Progenitor cell of endocrine pancreas (in vitro differentiated cells): ENCODE measurements around the gene PTPRT. TPM values are rescaled to one million over a fixed set of nuclear protein-coding genes. Genes with fewer than 3 reads are reported as not detected.
"Not testable (repeated sequence)": the region's sequence is repeated elsewhere in the genome, so short reads cannot be mapped to it uniquely, and the experiment has no call there.

Experiments used
- DNase-seq: peaks from one replicate; pipeline ENCODE4 v3.0.0; 2021; ENCODE audit warnings: low spot score; ENCODE audit not compliant: unreplicated experiment
- H3K27ac Mint-ChIP-seq: 2 replicates; pipeline ENCODE4 v1.8.0; 2021; ENCODE audit warnings: mild to moderate bottlenecking, moderate library complexity, mixed read lengths
- H3K27me3 Mint-ChIP-seq: 2 replicates; pipeline ENCODE4 v1.8.0; 2021; ENCODE audit warnings: mixed read lengths
- H3K36me3 Mint-ChIP-seq: 2 replicates; pipeline ENCODE4 v1.8.0; 2022; ENCODE audit warnings: mixed read lengths; ENCODE audit not compliant: insufficient read depth
- H3K4me1 Mint-ChIP-seq: 2 replicates; pipeline ENCODE4 v1.8.0; 2021; ENCODE audit warnings: low read depth, mixed read lengths
- H3K4me3 Mint-ChIP-seq: 2 replicates; pipeline ENCODE4 v1.8.0; 2021; ENCODE audit warnings: low read depth, mild to moderate bottlenecking, moderate library complexity, mixed read lengths
- H3K9me3 Mint-ChIP-seq: 2 replicates; pipeline ENCODE4 v1.8.0; 2021; ENCODE audit warnings: low read depth, mixed read lengths
- CTCF ChIP-seq: fragments of 200-600 bp; sonication (generic); IDR thresholded peaks from one replicate; pipeline ENCODE4 v1.5.0; 2021; ENCODE audit warnings: antibody characterized with exemption, mild to moderate bottlenecking; ENCODE audit not compliant: unreplicated experiment
- total RNA-seq: library from RNA; stranded (reverse); gene quantifications from 2 replicates; pipeline ENCODE4 v1.2.1, GENCODE V29; 2021

PTPRT gene
- total RNA-seq, 1 donor from 2014 or later, result 65.9 TPM

- no peak overlapping the region for H3K4me3 Mint-ChIP-seq
- peaks cover 19% of the 10 kb centered on the region for H3K4me1 Mint-ChIP-seq
- no peak for TF ChIP-seq CTCF
- H3K27ac Mint-ChIP-seq, result no peak overlapping the region
- no peaks in the 10 kb centered on the region for H3K9me3 Mint-ChIP-seq
- DNase-seq, result no peak
- H3K27me3 Mint-ChIP-seq, result no peaks in the 10 kb centered on the region
- H3K36me3 Mint-ChIP-seq, result peaks cover 6% of the 10 kb centered on the region
Measured at GRCh38 chr20:43167615-43168014, 22.1 kb downstream of the PTPRT start.

- DNase-seq, result no peak
- Mint-ChIP-seq H3K27me3 (no peaks in the 10 kb centered on the region), H3K4me1 (peaks cover 14% of the 10 kb centered on the region), H3K9me3 (no peaks in the 10 kb centered on the region), H3K36me3 (peaks cover 6% of the 10 kb centered on the region), H3K4me3 (no peak overlapping the region), H3K27ac (no peak overlapping the region)
- no peak for TF ChIP-seq CTCF
Measured at GRCh38 chr20:43167021-43167420, 22.7 kb downstream of the PTPRT start.

- H3K27ac Mint-ChIP-seq, result no peak overlapping the region
- H3K9me3 Mint-ChIP-seq, result no peaks in the 10 kb centered on the region
- H3K27me3 Mint-ChIP-seq, result no peaks in the 10 kb centered on the region
- DNase-seq, result no peak
- peaks cover 14% of the 10 kb centered on the region for H3K4me1 Mint-ChIP-seq
- TF ChIP-seq CTCF, result no peak
- no peak overlapping the region for H3K4me3 Mint-ChIP-seq
- peaks cover 6% of the 10 kb centered on the region for H3K36me3 Mint-ChIP-seq
Measured at GRCh38 chr20:43165611-43166010, 24.1 kb downstream of the PTPRT start.

GRCh38 chr20:43164736-43165135 lies 25.0 kb downstream of the PTPRT start:
- peaks cover 14% of the 10 kb centered on the region for H3K4me1 Mint-ChIP-seq
- not testable (repeated sequence) for H3K9me3 Mint-ChIP-seq

GRCh38 chr20:43161716-43162115 lies 28.0 kb downstream of the PTPRT start:
- Mint-ChIP-seq H3K4me1 (peaks cover 5% of the 10 kb centered on the region), H3K27me3 (no peaks in the 10 kb centered on the region), H3K4me3 (no peak overlapping the region), H3K36me3 (peaks cover 14% of the 10 kb centered on the region), H3K9me3 (no peaks in the 10 kb centered on the region), H3K27ac (no peak overlapping the region)
- TF ChIP-seq CTCF, result no peak
- DNase-seq, result no peak

More at GRCh38 chr20:43164736-43165135, 25.0 kb downstream of the PTPRT start:
- H3K27ac Mint-ChIP-seq, DNase-seq, H3K4me3 Mint-ChIP-seq, H3K27me3 Mint-ChIP-seq, H3K36me3 Mint-ChIP-seq: not testable (repeated sequence)

GRCh38 chr20:43160941-43161340 lies 28.8 kb downstream of the PTPRT start:
- Mint-ChIP-seq H3K4me3 (no peak overlapping the region), H3K4me1 (peaks cover 4% of the 10 kb centered on the region)

More at GRCh38 chr20:43160941-43161340, 28.8 kb downstream of the PTPRT start:
- no peak for TF ChIP-seq CTCF
- Mint-ChIP-seq H3K27ac (no peak overlapping the region), H3K36me3 (peaks cover 13% of the 10 kb centered on the region), H3K27me3 (no peaks in the 10 kb centered on the region), H3K9me3 (no peaks in the 10 kb centered on the region)
- no peak for DNase-seq
